Measurements from ENCODE around the gene UBB.
"Not testable (repeated sequence)": the region's sequence is repeated elsewhere in the genome, so short reads cannot be mapped to it uniquely, and the experiment has no call there.

The UBB gene

GRCh38 chr17:16391451-16391850 lies 10.6 kb downstream of the UBB start:
- no peak overlapping the region for H3K27ac ChIP-seq (replicated peaks)
- DNase-seq (ENCODE audit: low read depth in 1 of 2, low spot score in 1 of 2): no peak
- no peak for TF ChIP-seq SPI1 (IDR thresholded peaks at IDR 0.05; ENCODE audit: borderline replicate concordance, low read depth)
- no peak for TF ChIP-seq POLR2AphosphoS5 (IDR thresholded peaks at IDR 0.05; ENCODE audit: low read depth)
- TF ChIP-seq CTCF (IDR thresholded peaks at IDR 0.05; ENCODE audit: insufficient read depth, low read length): no peak
- no peak for TF ChIP-seq GABPA (IDR thresholded peaks at IDR 0.05; ENCODE audit: low read depth)
- no peak for TF ChIP-seq REST (IDR thresholded peaks at IDR 0.05; ENCODE audit: insufficient replicate concordance, low read depth)
- H3K27me3 ChIP-seq (ENCODE audit: insufficient read depth, poor library complexity, severe bottlenecking): no peaks in the 10 kb centered on the region
- H3K4me3 ChIP-seq (replicated peaks; ENCODE audit: insufficient read depth, low read length): no peak overlapping the region

- not testable (repeated sequence) for H3K27me3 ChIP-seq (ENCODE audit: insufficient read depth, poor library complexity, severe bottlenecking); H3K4me3 ChIP-seq (replicated peaks; ENCODE audit: insufficient read depth, low read length); H3K27ac ChIP-seq (replicated peaks); DNase-seq (ENCODE audit: low read depth in 1 of 2, low spot score in 1 of 2)
Measured at GRCh38 chr17:16392491-16392890, 11.6 kb downstream of the UBB start.

- not testable (repeated sequence) for H3K27ac ChIP-seq (replicated peaks); H3K27me3 ChIP-seq (ENCODE audit: insufficient read depth, poor library complexity, severe bottlenecking); DNase-seq (ENCODE audit: low read depth in 1 of 2, low spot score in 1 of 2); H3K4me3 ChIP-seq (replicated peaks; ENCODE audit: insufficient read depth, low read length)
Measured at GRCh38 chr17:16395887-16396286, 15.0 kb downstream of the UBB start.

- not testable (repeated sequence) for H3K27me3 ChIP-seq (ENCODE audit: insufficient read depth, poor library complexity, severe bottlenecking); H3K4me3 ChIP-seq (replicated peaks; ENCODE audit: insufficient read depth, low read length); DNase-seq (ENCODE audit: low read depth in 1 of 2, low spot score in 1 of 2); H3K27ac ChIP-seq (replicated peaks)
Measured at GRCh38 chr17:16396693-16397092, 15.8 kb downstream of the UBB start.

- H3K4me3 ChIP-seq (replicated peaks; ENCODE audit: insufficient read depth, low read length): no peak overlapping the region
- no peak for DNase-seq (ENCODE audit: low read depth in 1 of 2, low spot score in 1 of 2)
- no peaks in the 10 kb centered on the region for H3K27me3 ChIP-seq (ENCODE audit: insufficient read depth, poor library complexity, severe bottlenecking)
- no peak overlapping the region for H3K27ac ChIP-seq (replicated peaks)
- TF ChIP-seq CTCF (IDR thresholded peaks at IDR 0.05; ENCODE audit: insufficient read depth, low read length) (no peak), REST (IDR thresholded peaks at IDR 0.05; ENCODE audit: insufficient replicate concordance, low read depth) (no peak), POLR2AphosphoS5 (IDR thresholded peaks at IDR 0.05; ENCODE audit: low read depth) (no peak), SPI1 (IDR thresholded peaks at IDR 0.05; ENCODE audit: borderline replicate concordance, low read depth) (no peak), GABPA (IDR thresholded peaks at IDR 0.05; ENCODE audit: low read depth) (no peak)
Measured at GRCh38 chr17:16398270-16399267, 17.7 kb downstream of the UBB start.

- DNase-seq (ENCODE audit: low read depth in 1 of 2, low spot score in 1 of 2); H3K27me3 ChIP-seq (ENCODE audit: insufficient read depth, poor library complexity, severe bottlenecking); H3K4me3 ChIP-seq (replicated peaks; ENCODE audit: insufficient read depth, low read length); H3K27ac ChIP-seq (replicated peaks): not testable (repeated sequence)
Measured at GRCh38 chr17:16403847-16404246, 23.0 kb downstream of the UBB start.
